GM10266 (cell line): ENCODE measurements around the gene IL17RB.

Experiments used
- DNase-seq: peaks from one replicate; pipeline ENCODE4 v3.0.0; 2012; ENCODE audit errors: extremely low spot score
- TF ChIP-seq, protein P1 (sequence below): IDR thresholded peaks from 2 replicates; pipeline ENCODE4 v1.5.1; 2012; ENCODE audit warnings: mild to moderate bottlenecking, low read depth; ENCODE audit not compliant: control insufficient read depth, insufficient read depth; ENCODE audit errors: missing control alignments

IL17RB gene, protein sequence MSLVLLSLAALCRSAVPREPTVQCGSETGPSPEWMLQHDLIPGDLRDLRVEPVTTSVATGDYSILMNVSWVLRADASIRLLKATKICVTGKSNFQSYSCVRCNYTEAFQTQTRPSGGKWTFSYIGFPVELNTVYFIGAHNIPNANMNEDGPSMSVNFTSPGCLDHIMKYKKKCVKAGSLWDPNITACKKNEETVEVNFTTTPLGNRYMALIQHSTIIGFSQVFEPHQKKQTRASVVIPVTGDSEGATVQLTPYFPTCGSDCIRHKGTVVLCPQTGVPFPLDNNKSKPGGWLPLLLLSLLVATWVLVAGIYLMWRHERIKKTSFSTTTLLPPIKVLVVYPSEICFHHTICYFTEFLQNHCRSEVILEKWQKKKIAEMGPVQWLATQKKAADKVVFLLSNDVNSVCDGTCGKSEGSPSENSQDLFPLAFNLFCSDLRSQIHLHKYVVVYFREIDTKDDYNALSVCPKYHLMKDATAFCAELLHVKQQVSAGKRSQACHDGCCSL

DNA sequence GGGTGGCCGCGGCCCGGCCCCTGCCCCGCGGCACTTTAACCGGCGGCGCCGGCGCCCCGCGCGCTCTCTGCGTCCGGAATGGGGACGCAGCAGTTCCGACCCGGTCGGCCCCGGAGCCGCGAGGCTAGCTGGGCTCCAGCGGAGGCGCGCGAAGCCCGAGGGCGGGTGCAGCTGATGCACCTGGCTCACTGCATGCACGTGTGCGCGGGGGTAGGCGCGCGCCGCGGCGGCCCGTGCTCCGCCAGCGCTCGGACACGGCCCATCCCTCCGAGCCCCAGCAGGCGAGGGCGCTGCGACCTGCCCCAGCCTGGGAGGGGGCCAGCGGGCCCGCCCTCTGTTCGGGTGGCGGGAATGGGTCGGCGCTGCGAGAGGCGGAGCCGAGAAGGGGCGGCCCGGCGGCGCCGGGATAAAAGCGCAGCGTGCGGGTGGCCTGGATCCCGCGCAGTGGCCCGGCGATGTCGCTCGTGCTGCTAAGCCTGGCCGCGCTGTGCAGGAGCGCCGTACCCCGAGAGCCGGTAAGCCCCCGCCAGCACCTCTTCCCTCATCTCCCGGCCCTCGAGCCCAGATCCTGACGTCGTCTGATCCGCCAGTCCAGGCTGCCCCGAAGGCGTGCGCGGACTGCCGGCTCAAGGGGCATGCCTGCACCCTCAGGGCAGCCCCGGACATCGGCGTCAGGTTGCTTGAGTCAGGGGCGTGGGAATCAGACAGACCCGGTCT is at the start of gene IL17RB, which contains the start of gene CHDH:
TSS of gene IL17RB (plus strand) at position 435 of the 717 bp plus-strand sequence. CDS start at position 456, 21 bp downstream.
TSS of gene CHDH (minus strand) at position 286 of the 717 bp plus-strand sequence. CDS start 22,411 bp downstream, outside the sequence.
- peak; percentile 60 for DNase-seq
- TF ChIP-seq, protein P1, sequence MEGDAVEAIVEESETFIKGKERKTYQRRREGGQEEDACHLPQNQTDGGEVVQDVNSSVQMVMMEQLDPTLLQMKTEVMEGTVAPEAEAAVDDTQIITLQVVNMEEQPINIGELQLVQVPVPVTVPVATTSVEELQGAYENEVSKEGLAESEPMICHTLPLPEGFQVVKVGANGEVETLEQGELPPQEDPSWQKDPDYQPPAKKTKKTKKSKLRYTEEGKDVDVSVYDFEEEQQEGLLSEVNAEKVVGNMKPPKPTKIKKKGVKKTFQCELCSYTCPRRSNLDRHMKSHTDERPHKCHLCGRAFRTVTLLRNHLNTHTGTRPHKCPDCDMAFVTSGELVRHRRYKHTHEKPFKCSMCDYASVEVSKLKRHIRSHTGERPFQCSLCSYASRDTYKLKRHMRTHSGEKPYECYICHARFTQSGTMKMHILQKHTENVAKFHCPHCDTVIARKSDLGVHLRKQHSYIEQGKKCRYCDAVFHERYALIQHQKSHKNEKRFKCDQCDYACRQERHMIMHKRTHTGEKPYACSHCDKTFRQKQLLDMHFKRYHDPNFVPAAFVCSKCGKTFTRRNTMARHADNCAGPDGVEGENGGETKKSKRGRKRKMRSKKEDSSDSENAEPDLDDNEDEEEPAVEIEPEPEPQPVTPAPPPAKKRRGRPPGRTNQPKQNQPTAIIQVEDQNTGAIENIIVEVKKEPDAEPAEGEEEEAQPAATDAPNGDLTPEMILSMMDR: no peak

DNA sequence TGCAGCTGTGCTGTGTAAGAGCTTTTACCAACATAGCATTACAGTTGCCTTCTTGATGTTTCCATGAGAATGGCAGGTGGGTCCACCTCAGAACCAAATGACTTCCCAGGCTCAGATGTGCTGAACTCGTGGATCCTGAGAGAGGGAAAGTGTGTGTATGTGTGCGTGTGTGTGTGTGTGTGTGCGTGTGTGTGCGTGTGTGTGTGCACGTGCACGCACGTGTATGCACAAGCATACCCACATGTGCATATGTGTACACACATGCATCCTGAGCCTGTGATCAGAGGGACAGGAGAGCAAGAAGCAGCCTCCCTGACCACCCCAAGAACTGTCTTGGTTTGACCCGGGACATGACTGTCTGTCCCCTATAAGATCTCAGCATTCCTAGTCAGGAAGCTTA is 48.2 kb upstream of the IL17RB start:
- TF ChIP-seq, protein P1: no peak
- no peak for DNase-seq

DNA sequence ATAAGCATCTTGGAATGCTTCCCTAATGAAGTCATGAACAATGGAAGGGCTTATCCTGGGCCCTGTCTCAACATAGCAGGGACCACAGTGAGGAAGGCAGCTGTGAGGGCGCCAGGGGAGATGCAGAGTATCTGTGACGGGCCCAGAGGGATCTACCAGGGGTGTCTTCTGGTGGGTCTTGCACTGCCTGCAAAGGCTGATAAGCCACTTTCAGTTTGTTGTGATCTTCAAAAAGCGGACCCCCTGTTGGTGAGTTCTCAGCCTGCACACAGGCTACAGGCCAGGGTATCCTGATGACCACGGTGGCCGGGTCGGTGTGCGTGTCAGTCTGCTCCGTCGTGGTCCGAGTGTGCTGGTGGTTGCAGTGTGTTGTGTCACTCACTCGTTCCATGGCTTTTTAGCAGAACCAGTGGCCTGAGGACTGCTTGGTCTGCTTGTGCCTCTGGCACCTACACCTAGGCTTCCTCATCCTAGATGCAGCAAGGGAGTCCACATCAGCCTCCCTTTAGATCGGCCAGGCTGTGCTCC is 47.0 kb upstream of the IL17RB start:
- TF ChIP-seq, protein P1: no peak
- DNase-seq: no peak

DNA sequence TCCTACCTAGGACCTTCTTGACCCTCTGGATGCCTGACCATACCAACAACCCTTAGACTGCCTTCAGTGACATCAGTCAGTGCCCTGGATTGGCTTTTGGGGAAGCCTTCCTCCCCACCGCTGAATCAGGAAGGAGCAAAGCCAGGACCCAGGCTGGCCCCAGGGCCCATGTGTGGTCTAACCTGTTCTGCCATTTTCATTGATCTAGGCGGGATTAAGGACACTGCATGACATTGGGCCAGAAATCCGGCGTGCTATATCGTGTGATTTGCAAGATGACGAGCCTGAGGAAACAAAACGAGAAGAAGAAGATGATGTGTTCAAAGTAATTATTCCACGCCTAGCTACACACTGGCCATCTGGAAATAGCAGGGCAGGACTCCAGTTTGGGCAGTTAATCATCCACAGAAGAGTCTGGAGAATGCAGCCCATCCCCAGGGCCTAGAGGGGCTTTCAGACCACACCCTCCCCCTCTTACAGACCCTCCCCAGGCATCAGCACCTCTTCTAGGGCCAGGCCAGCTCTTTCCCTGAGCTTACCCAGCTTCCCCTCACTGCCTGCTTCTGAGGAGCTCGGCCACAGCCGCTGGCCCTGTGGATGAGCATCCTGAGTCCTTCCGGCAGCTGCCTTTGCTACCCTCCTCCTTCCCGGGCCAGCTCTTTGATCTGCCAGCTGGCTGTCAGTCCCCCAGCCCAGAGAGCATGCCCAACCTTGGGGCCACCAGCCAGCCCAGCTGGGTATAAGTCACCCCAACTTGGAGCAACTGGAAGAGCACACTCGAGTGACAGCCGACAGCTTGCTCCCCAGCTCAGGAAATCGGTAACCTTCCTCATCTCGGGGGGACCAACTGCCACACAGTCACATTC is 46.1 kb upstream of the IL17RB start:
- TF ChIP-seq, protein P1: no peak
- no peak for DNase-seq

DNA sequence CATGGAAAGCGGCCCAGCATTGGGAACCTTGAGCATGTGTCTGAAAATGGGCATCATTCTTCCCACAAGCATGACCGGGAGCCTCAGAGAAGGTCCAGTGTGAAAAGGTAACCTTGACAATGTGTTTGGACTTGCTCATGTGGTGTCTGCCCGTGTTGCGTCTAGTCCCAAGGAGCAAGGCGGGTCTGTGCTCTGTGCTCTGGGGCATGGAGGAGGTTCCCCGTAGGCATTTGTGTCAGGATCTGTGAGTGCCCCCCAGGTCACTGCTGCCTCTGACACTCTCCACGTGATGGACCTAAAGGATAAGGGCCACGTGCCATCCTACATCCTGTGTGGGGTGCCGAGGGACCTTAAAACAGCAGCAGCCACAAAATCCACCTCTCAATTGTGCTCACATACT is 45.0 kb upstream of the IL17RB start:
- TF ChIP-seq, protein P1: no peak
- no peak for DNase-seq

DNA sequence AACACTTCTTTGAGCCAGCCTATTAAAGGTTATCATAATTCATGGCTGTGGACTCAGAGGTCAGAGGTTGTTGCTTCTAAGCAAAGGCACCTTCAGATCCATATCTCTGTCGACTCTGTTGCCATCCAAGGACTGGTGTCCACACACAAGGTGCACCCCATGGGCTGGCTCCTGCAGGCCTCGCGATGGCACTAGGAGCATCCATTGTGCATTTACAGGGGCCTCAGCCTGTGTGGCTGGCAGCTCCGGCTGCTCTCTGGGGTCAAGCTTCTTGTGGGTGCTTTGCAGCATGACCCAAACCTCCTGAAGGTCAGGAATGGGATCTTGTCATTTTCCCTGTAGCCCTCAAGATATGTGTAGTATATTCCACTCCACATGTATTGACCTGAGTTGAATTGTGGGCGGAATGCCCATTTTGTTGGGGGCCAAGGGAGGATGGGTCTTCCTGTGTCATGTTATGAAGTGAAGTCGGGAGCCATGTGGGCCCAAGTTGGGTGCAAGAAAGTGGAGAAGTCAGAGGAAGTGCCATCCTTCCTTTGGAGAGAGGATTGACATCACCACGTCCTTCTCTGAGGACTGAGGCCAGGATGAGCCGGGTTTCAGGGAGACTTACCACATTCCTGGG is 44.0 kb upstream of the IL17RB start:
- no peak for DNase-seq
- TF ChIP-seq, protein P1: no peak
